Mesodermal cell (in vitro differentiated cells): ENCODE results near the gene HSP90AB1.
A peak's percentile ranks its signal among the peaks of the same experiment; 100 is the strongest.

Experiments
- H3K27ac ChIP-seq: 2 replicates; pipeline ENCODE4 v1.7.0; 2013; ENCODE audit warnings: mild to moderate bottlenecking, low read depth, low read length, moderate library complexity; ENCODE audit not compliant: severe bottlenecking
- H3K36me3 ChIP-seq: 2 replicates; pipeline ENCODE4 v1.7.1; 2013; ENCODE audit warnings: mild to moderate bottlenecking, low read length, moderate library complexity; ENCODE audit not compliant: control insufficient read depth, insufficient read depth
- H3K4me1 ChIP-seq: one replicate; pipeline ENCODE4 v1.7.1; 2013; ENCODE audit warnings: mild to moderate bottlenecking, low read length; ENCODE audit not compliant: insufficient read depth, control insufficient read depth, poor library complexity, severe bottlenecking
- H3K4me3 ChIP-seq: 2 replicates; pipeline ENCODE4 v1.7.0; 2013; ENCODE audit warnings: low read length, control low read depth, mild to moderate bottlenecking; ENCODE audit not compliant: insufficient read depth, poor library complexity, severe bottlenecking; ENCODE audit errors: extremely low read depth
- H3K9me3 ChIP-seq: 2 replicates; pipeline ENCODE4 v1.7.1; 2013; ENCODE audit warnings: mild to moderate bottlenecking, low read length, moderate library complexity; ENCODE audit not compliant: control insufficient read depth
- WGBS, 2 experiments: methylation state at CpG; one replicate each; pipeline ENCODE4 v1.1.5; 2013; ENCODE audit warnings: missing lambda C conversion rate in 2 of 2; ENCODE audit not compliant: insufficient coverage in 2 of 2; 5-methylcytosine and 5-hydroxymethylcytosine counted together

The HSP90AB1 gene

GRCh38 chr6:44265007-44265721, 18.3 kb downstream of the HSP90AB1 start, which contains the start of gene NFKBIE:
TSS of gene NFKBIE (minus strand) at chr6:44265551. CDS start at chr6:44265346, 205 bp downstream.
- Histone ChIP-seq H3K36me3 (peaks cover 17% of the 10 kb centered on the region), H3K9me3 (no peaks in the 10 kb centered on the region), H3K4me1 (peaks cover 30% of the 10 kb centered on the region), H3K27ac (peak within 1 kb of the TSS; percentile 57), H3K4me3 (peak within 1 kb of the TSS; percentile 74)
- WGBS, 2 experiments: 0 to 1% methylated on average over 55 to 61 of the region's 72 CpGs

- Histone ChIP-seq H3K4me3 (peak overlapping the region; percentile 74), H3K4me1 (peaks cover 30% of the 10 kb centered on the region), H3K27ac (no peak overlapping the region)
Observed at GRCh38 chr6:44265722-44266233, 18.9 kb downstream of the HSP90AB1 start.

GRCh38 chr6:44266347-44266746, 19.4 kb downstream of the HSP90AB1 start:
- whole genome bisulfite sequencing, 2 experiments: 94 to 100% methylated on average over 3 of the region's 3 CpGs
- H3K27ac ChIP-seq: no peak overlapping the region
- no peaks in the 10 kb centered on the region for H3K9me3 ChIP-seq
- peaks cover 10% of the 10 kb centered on the region for H3K36me3 ChIP-seq
- H3K4me1 ChIP-seq: peaks cover 30% of the 10 kb centered on the region
- no peak overlapping the region for H3K4me3 ChIP-seq

More at GRCh38 chr6:44265722-44266233, 18.9 kb downstream of the HSP90AB1 start:
- WGBS, 2 experiments: 77 to 78% methylated on average over 15 to 17 of the region's 17 CpGs
- no peaks in the 10 kb centered on the region for H3K9me3 ChIP-seq
- H3K36me3 ChIP-seq: peaks cover 13% of the 10 kb centered on the region

GRCh38 chr6:44267252-44267651, 20.4 kb downstream of the HSP90AB1 start:
- H3K4me1 ChIP-seq: peaks cover 29% of the 10 kb centered on the region
- 75 to 87% methylated on average over 7 to 9 of the region's 10 CpGs for WGBS, 2 experiments

GRCh38 chr6:44268095-44268628, 21.3 kb downstream of the HSP90AB1 start:
- H3K4me3 ChIP-seq: no peak overlapping the region
- WGBS, 2 experiments: 0 to 6% methylated on average over 2 of the region's 5 CpGs
- H3K4me1 ChIP-seq: peaks cover 20% of the 10 kb centered on the region
- H3K9me3 ChIP-seq: no peaks in the 10 kb centered on the region
- no peaks in the 10 kb centered on the region for H3K36me3 ChIP-seq
- H3K27ac ChIP-seq: no peak overlapping the region

More at GRCh38 chr6:44267252-44267651, 20.4 kb downstream of the HSP90AB1 start:
- H3K36me3 ChIP-seq: peaks cover 3% of the 10 kb centered on the region
- no peak overlapping the region for H3K27ac ChIP-seq
- H3K9me3 ChIP-seq: no peaks in the 10 kb centered on the region
- H3K4me3 ChIP-seq: no peak overlapping the region

- no peaks in the 10 kb centered on the region for H3K9me3 ChIP-seq
- no peaks in the 10 kb centered on the region for H3K36me3 ChIP-seq
- H3K4me1 ChIP-seq: peaks cover 9% of the 10 kb centered on the region
- no peak overlapping the region for H3K4me3 ChIP-seq
- no CpG with 5 or more reads among the region's 1 CpG for WGBS, 2 experiments
- no peak overlapping the region for H3K27ac ChIP-seq
Observed at GRCh38 chr6:44269178-44269920, 22.4 kb downstream of the HSP90AB1 start.

GRCh38 chr6:44269921-44270525, 23.1 kb downstream of the HSP90AB1 start, which contains the start of gene TMEM151B:
TSS of gene TMEM151B (plus strand) at chr6:44270450. CDS start at chr6:44270743, 293 bp downstream.
- peak within 1 kb of the TSS; percentile 19 for H3K4me3 ChIP-seq
- 14 to 18% methylated on average over 5 to 6 of the region's 29 CpGs for WGBS, 2 experiments
- peaks cover 7% of the 10 kb centered on the region for H3K4me1 ChIP-seq
- H3K27ac ChIP-seq: no peak within 1 kb of the TSS
- H3K9me3 ChIP-seq: no peaks in the 10 kb centered on the region
- H3K36me3 ChIP-seq: no peaks in the 10 kb centered on the region

- Histone ChIP-seq H3K36me3 (no peaks in the 10 kb centered on the region), H3K9me3 (no peaks in the 10 kb centered on the region), H3K27ac (no peak overlapping the region), H3K4me1 (peaks cover 7% of the 10 kb centered on the region), H3K4me3 (peak overlapping the region; percentile 19)
- WGBS, 2 experiments: 0 to 6% methylated on average over 24 to 30 of the region's 90 CpGs
Observed at GRCh38 chr6:44270526-44271405, 23.9 kb downstream of the HSP90AB1 start.

- no peaks in the 10 kb centered on the region for H3K9me3 ChIP-seq
- no peak overlapping the region for H3K4me3 ChIP-seq
- peaks cover 7% of the 10 kb centered on the region for H3K4me1 ChIP-seq
- H3K36me3 ChIP-seq: no peaks in the 10 kb centered on the region
- WGBS, 2 experiments: 85 to 91% methylated on average over 6 of the region's 6 CpGs
- H3K27ac ChIP-seq: no peak overlapping the region
Observed at GRCh38 chr6:44271406-44271723, 24.5 kb downstream of the HSP90AB1 start.

GRCh38 chr6:44271914-44272313, 25.0 kb downstream of the HSP90AB1 start:
- no peak overlapping the region for H3K27ac ChIP-seq
- H3K4me3 ChIP-seq: no peak overlapping the region
- H3K36me3 ChIP-seq: no peaks in the 10 kb centered on the region
- peaks cover 7% of the 10 kb centered on the region for H3K4me1 ChIP-seq
- H3K9me3 ChIP-seq: no peaks in the 10 kb centered on the region
- 40 to 86% methylated on average over 1 to 2 of the region's 3 CpGs for WGBS, 2 experiments
